OCI-LY7 (cell line): ENCODE measurements around the gene NFKBIB.

Source experiments
- EZH2phosphoT487 ChIP-seq: fragments of 200-600 bp; sonication (generic); IDR thresholded peaks from 2 replicates; pipeline ENCODE4 v1.6.1; 2018; ENCODE audit warnings: low read depth, borderline replicate concordance, mild to moderate bottlenecking, mixed run types, antibody characterized with exemption, low read length, moderate library complexity, mixed read lengths
- TF ChIP-seq, protein P1 (sequence below): fragments of 200-600 bp; sonication (generic); conservative IDR thresholded peaks from 2 replicates; pipeline ENCODE4 v1.5.1; 2014; ENCODE audit warnings: mild to moderate bottlenecking, antibody characterized with exemption, low read length, moderate library complexity, mixed read lengths

DNA sequence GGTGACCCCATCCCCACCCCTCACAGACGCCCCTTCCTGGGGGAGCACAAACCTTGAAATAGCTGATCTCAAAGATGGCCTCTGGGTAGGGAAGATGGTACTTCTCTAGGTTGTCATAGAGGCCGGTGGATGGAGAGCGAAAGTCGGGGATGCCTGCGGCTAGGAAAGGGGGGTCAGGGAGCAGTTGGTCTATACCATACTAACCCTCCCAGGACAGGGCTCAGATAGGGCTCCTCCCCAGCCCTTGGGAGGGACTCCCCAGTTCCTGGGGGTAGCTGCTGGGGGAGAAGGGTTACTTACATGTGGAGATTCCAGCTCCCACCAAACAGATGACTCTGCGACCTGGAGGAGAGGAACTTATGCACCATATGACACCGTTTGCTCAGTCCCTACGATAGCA lies 10.0 kb upstream of the NFKBIB start:
- TF ChIP-seq, protein P1, sequence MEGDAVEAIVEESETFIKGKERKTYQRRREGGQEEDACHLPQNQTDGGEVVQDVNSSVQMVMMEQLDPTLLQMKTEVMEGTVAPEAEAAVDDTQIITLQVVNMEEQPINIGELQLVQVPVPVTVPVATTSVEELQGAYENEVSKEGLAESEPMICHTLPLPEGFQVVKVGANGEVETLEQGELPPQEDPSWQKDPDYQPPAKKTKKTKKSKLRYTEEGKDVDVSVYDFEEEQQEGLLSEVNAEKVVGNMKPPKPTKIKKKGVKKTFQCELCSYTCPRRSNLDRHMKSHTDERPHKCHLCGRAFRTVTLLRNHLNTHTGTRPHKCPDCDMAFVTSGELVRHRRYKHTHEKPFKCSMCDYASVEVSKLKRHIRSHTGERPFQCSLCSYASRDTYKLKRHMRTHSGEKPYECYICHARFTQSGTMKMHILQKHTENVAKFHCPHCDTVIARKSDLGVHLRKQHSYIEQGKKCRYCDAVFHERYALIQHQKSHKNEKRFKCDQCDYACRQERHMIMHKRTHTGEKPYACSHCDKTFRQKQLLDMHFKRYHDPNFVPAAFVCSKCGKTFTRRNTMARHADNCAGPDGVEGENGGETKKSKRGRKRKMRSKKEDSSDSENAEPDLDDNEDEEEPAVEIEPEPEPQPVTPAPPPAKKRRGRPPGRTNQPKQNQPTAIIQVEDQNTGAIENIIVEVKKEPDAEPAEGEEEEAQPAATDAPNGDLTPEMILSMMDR = no peak
- no peak for TF ChIP-seq EZH2phosphoT487
